GM12878 (cell line): ENCODE results near the gene RAP1GAP. TPM values are rescaled to one million over a fixed set of nuclear protein-coding genes. Genes with fewer than 3 reads are reported as not detected.

Source experiments
- ATAC-seq: fragments of 200-7000 bp; cut with Tn5 transposase; 3 replicates; pipeline ENCODE4 v1.9.1; 2020; ENCODE audit warnings: mild to moderate bottlenecking, moderate library complexity
- BruUV-seq: library from RNA; stranded (reverse); fragments of 400-500 nt; replicated peaks from 2 replicates; lab custom pipeline; 2021; lab: Mats Ljungman, UMichigan
- CTCF ChIA-PET: fragments of 300-600 bp; sonication (Branson Sonifier 250); formaldehyde crosslinking; extraction: SDS; loops from one replicate; lab custom pipeline; 2021; ENCODE audit warnings: inconsistent platforms; lab: Yijun Ruan, JAX
- POLR2A ChIA-PET: fragments of 350-600 bp; formaldehyde crosslinking; extraction: SDS; loops from one replicate; lab custom pipeline; 2021; ENCODE audit warnings: inconsistent platforms; lab: Charles Lee
- RAD21 ChIA-PET: fragments of 300-600 bp; sonication (Branson Sonifier 250); formaldehyde crosslinking; loops from one replicate; lab custom pipeline; 2023; ENCODE audit warnings: antibody characterized with exemption; ENCODE audit not compliant: unreplicated experiment; lab: Charles Lee
- SMC1A ChIA-PET: fragments of 300-600 bp; sonication (Branson Sonifier 250); formaldehyde crosslinking; loops from one replicate; lab custom pipeline; 2023; ENCODE audit not compliant: unreplicated experiment, uncharacterized antibody; lab: Charles Lee
- DNase-seq: peaks from one replicate; pipeline ENCODE4 v3.0.0-alpha.2; 2011; ENCODE audit warnings: low read depth, low spot score
- FAIRE-seq: peaks from 3 replicates; lab custom pipeline; 2011; peaks lifted over from hg19 to GRCh38; lab: Jason Lieb, UNC
- H2AFZ ChIP-seq: 2 replicates; pipeline ENCODE4 v1.6.0; 2011; ENCODE audit warnings: low read depth, low read length, control low read depth; ENCODE audit not compliant: control insufficient read depth
- H3K27ac ChIP-seq: 2 replicates; pipeline ENCODE4 v1.5.1; 2011; ENCODE audit warnings: control low read depth; ENCODE audit not compliant: control insufficient read depth, insufficient read depth
- H3K27me3 ChIP-seq, 2 experiments: replicated peaks in 1 of 2; 2 replicates each; pipeline versions ENCODE4 v1.6.0 to v1.6.1; 2011; ENCODE audit warnings: low read length in 1 of 2; ENCODE audit not compliant: control insufficient read depth in 2 of 2, insufficient read depth in 2 of 2
- H3K36me3 ChIP-seq, 2 experiments: 2 replicates each; pipeline ENCODE4 v1.5.1; 2011; ENCODE audit warnings: low read length in 1 of 2; ENCODE audit not compliant: control insufficient read depth in 2 of 2, insufficient read depth in 2 of 2
- H3K4me1 ChIP-seq: 2 replicates; pipeline ENCODE4 v1.6.1; 2011; ENCODE audit warnings: mild to moderate bottlenecking, low read length, moderate library complexity, mixed read lengths; ENCODE audit not compliant: control insufficient read depth, insufficient read depth
- H3K4me2 ChIP-seq: 2 replicates; pipeline ENCODE4 v1.6.0; 2011; ENCODE audit warnings: control low read depth; ENCODE audit not compliant: control insufficient read depth, insufficient read depth
- H3K4me3 ChIP-seq: fragments of 200-600 bp; sonication (generic); 2 replicates; pipeline ENCODE4 v1.5.1; 2016
- H3K79me2 ChIP-seq: 2 replicates; pipeline ENCODE4 v1.6.0; 2011; ENCODE audit warnings: low read length; ENCODE audit not compliant: control insufficient read depth, insufficient read depth
- H3K9ac ChIP-seq: 2 replicates; pipeline ENCODE4 v1.8.0; 2011; ENCODE audit warnings: low read length, control low read depth, mixed read lengths; ENCODE audit not compliant: control insufficient read depth, insufficient read depth
- H3K9me3 ChIP-seq: replicated peaks from 3 replicates; pipeline ENCODE4 v1.5.1; 2011; ENCODE audit warnings: mild to moderate bottlenecking, low read length; ENCODE audit not compliant: control insufficient read depth, insufficient read depth
- H4K20me1 ChIP-seq: 2 replicates; pipeline ENCODE4 v1.6.0; 2011; ENCODE audit not compliant: control insufficient read depth, insufficient read depth
- CBX5 ChIP-seq: sonication (generic); IDR thresholded peaks from 2 replicates; pipeline ENCODE4 v1.6.1; 2016; ENCODE audit warnings: low read depth, moderate library complexity, mild to moderate bottlenecking, inconsistent platforms
- CEBPB ChIP-seq, 2 experiments: fragments of 150-350 bp in 1 of 2; IDR thresholded peaks; 2 replicates each; pipeline ENCODE4 v1.6.1; 2012 to 2014; ENCODE audit warnings: low read depth in 2 of 2, low read length in 2 of 2, borderline replicate concordance in 1 of 2, inconsistent platforms in 1 of 2
- CEBPZ ChIP-seq: fragments of 150-350 bp; IDR thresholded peaks from 2 replicates; pipeline ENCODE4 v1.6.1; 2016; ENCODE audit warnings: low read depth, low read length
- EED ChIP-seq: sonication (generic); IDR thresholded peaks from 2 replicates; pipeline ENCODE4 v1.6.1; 2016; ENCODE audit warnings: antibody characterized with exemption, low read depth
- POLR2A ChIP-seq: IDR thresholded peaks from 2 replicates; pipeline ENCODE4 v1.6.1; 2011; ENCODE audit warnings: low read depth, mild to moderate bottlenecking, low read length
- RAD51 ChIP-seq: fragments of 450-650 bp; IDR thresholded peaks from 2 replicates; pipeline ENCODE4 v1.6.1; 2016; ENCODE audit warnings: moderate library complexity, mild to moderate bottlenecking, inconsistent platforms
- SIN3A ChIP-seq: IDR thresholded peaks from 2 replicates; pipeline ENCODE4 v1.6.1; 2012; ENCODE audit warnings: low read depth, low read length, improper control_type of control experiment
- SMAD1 ChIP-seq: fragments of 450-650 bp; IDR thresholded peaks from 2 replicates; pipeline ENCODE4 v1.6.1; 2018; ENCODE audit warnings: mild to moderate bottlenecking, low read depth; ENCODE audit not compliant: partially characterized antibody
- SP1 ChIP-seq: IDR thresholded peaks from one replicate; pipeline ENCODE4 v1.6.1; 2011; ENCODE audit warnings: low read depth, low read length
- SREBF2 ChIP-seq: IDR thresholded peaks from 2 replicates; pipeline ENCODE4 v1.6.1; 2012; ENCODE audit warnings: mild to moderate bottlenecking, low read length
- STAT3 ChIP-seq: IDR thresholded peaks from 2 replicates; pipeline ENCODE4 v1.6.1; 2011; ENCODE audit warnings: low read depth, low read length, improper control_type of control experiment
- TCF12 ChIP-seq: IDR thresholded peaks from 2 replicates; pipeline ENCODE4 v1.6.1; 2011; ENCODE audit warnings: low read depth, mild to moderate bottlenecking, low read length
- ZNF384 ChIP-seq: IDR thresholded peaks from 2 replicates; pipeline ENCODE4 v1.6.1; 2012; ENCODE audit warnings: low read depth, mild to moderate bottlenecking, low read length, improper control_type of control experiment, borderline replicate concordance
- WGBS: methylation state at CpG from one replicate; pipeline ENCODE4 v1.1.6; 2016; ENCODE audit warnings: low lambda C conversion rate; ENCODE audit not compliant: insufficient replicate concordance, insufficient coverage; ENCODE audit errors: missing lambda C conversion rate; 5-methylcytosine and 5-hydroxymethylcytosine counted together
- in situ Hi-C: fragments of 300-500 bp; cut with MboI; formaldehyde crosslinking; loops from 9 replicates; pipeline ENCODE4 v1.14.3; 2018; ENCODE audit warnings: mixed read lengths
- intact Hi-C: fragments of 100-400 bp; cut with micrococcal nuclease; formaldehyde crosslinking; loops from one replicate; pipeline ENCODE4 v1.14.2; 2022; ENCODE audit not compliant: unreplicated experiment
- polyA plus RNA-seq, 11 experiments: library from polyadenylated mRNA; depleted of rRNA in 4 of 11; unstranded in 6 of 11; stranded (reverse) in 5 of 11; fragments of >200 nt; fragmentation: Nextera tagmentation in 4 of 11; fragmentation: Illumina TruSeq in 1 of 11; extraction: Ambion mirVana in 4 of 11; extraction: Trizol in 1 of 11; gene quantifications; 1 replicate in 1 of 11; 2 replicates in 10 of 11; pipeline versions ENCODE4 v1.2.1 to v1.2.3, GENCODE V29; 2011 to 2016; ENCODE audit warnings: inconsistent platforms in 2 of 11, missing spikeins in 2 of 11, low read depth in 1 of 11
- total RNA-seq, 4 experiments: library from RNA; depleted of rRNA in 3 of 4; stranded (reverse); fragments of >200 nt in 3 of 4; fragmentation: Illumina TruSeq in 1 of 4; extraction: Trizol in 1 of 4; gene quantifications; 2 replicates each; pipeline versions ENCODE4 v1.2.1 to v1.2.3, GENCODE V29; 2013 to 2021
- TF ChIP-seq, protein P1 (sequence below): fragments of 450-650 bp; conservative IDR thresholded peaks from 2 replicates; pipeline ENCODE4 v1.6.1; 2017; ENCODE audit warnings: mild to moderate bottlenecking, moderate library complexity
- TF ChIP-seq, protein P2 (sequence below): IDR thresholded peaks from 2 replicates; pipeline ENCODE4 v1.6.1; 2012; ENCODE audit warnings: mild to moderate bottlenecking, low read depth, low read length

Gene RAP1GAP
- total and polyA plus RNA-seq, 10 of the 15 experiments (the other 5 are each of a cell fraction or from before 2014, with no cell fraction given) = 0.04 to 0.96 (median 0.09) TPM; not detected in 3

DNA sequence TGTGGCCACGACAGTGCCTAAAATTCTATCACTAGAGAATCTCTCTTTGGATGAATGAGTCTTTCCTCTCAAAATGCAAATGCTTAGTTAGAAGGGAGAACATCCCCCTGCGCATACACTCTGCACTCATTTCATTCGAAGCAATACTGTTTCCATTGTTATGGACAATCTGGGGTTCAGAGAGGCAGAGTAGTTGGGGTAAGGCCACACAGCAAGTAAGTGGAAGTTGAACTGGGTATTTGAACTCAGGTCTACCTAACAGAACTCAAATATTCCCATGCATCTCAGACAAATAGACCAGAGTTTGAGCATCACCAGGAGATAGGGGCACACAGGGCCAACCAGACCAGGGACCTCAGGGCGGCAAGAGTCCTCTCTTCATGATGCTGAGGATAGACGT lies 25.5 kb downstream of the RAP1GAP start (continued):
- no peak for TF ChIP-seq SIN3A
- TF ChIP-seq SREBF2 = no peak
- TF ChIP-seq SMAD1 = no peak
- TF ChIP-seq EED = no peak

DNA sequence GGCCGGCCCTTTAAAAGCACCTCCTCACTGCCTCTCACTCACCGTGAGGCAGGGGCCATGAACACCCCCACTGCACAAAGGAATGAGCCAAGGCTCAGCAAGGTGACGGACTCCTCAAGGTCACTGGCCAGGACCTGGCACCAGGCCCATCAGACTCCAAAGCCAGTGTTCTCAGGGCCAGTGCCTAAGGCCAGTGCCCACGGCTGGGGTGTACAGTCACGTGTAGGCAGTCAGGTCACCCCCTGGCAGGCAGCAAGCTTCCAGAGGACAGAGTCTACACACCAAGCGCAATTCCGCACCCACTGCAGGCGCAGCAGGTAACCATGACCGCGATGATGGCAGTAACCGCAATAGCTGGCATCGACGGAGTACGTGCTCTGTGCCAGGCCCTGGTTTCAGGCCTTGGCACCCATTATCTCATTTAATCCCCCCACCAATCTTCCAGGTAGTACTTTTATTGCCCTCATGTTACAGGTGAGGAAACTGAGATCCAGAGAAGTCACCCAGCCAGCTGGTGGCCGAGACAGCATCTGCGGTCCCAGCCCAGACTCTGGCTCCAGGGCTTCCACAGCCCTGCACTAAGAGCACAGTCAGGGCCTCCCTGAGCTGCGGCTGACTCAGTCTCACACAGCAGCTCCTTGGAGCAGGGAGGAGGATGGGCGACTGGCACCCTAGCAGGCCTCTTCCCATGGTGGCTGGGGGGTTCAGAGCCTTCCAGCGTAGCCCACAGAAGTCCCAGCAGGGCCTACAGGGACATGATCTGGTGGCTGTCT lies 27.0 kb downstream of the RAP1GAP start:
- Histone ChIP-seq H3K27ac (no peak overlapping the region), H3K9ac (no peak overlapping the region), H3K4me1 (no peaks in the 10 kb centered on the region), H4K20me1 (no peaks in the 10 kb centered on the region), H3K4me2 (no peak overlapping the region), H2AFZ (no peak overlapping the region), H3K36me3 (no peaks in the 10 kb centered on the region), H3K27me3 (no peaks in the 10 kb centered on the region; a peak in 1 of 4 replicates), H3K4me3 (no peak overlapping the region), H3K79me2 (no peaks in the 10 kb centered on the region), H3K9me3 (no peaks in the 10 kb centered on the region)
- no peak for FAIRE-seq
- no peak for DNase-seq
- in situ Hi-C loops (no loop called here), intact Hi-C loops (no loop called here)
- 53% methylated on average over 18 of the region's 19 CpGs for WGBS
- ChIA-PET CTCF (no interaction called here), SMC1A (no interaction called here), RAD21 (no interaction called here), POLR2A (no interaction called here)
- no peak for ATAC-seq
- no TSS peak for BruUV-seq
- TF ChIP-seq STAT3 (no peak), SIN3A (no peak), CEBPZ (no peak), ZNF384 (no peak), TCF12 (no peak), POLR2A (no peak), RAD51 (no peak), CEBPB (IDR thresholded peaks at IDR 0.05; ENCODE audit: borderline replicate concordance in 1 of 2, low read depth in 2 of 2, low read length in 2 of 2) (no peak), CBX5 (no peak), SP1 (no peak)
- TF ChIP-seq, protein P1, sequence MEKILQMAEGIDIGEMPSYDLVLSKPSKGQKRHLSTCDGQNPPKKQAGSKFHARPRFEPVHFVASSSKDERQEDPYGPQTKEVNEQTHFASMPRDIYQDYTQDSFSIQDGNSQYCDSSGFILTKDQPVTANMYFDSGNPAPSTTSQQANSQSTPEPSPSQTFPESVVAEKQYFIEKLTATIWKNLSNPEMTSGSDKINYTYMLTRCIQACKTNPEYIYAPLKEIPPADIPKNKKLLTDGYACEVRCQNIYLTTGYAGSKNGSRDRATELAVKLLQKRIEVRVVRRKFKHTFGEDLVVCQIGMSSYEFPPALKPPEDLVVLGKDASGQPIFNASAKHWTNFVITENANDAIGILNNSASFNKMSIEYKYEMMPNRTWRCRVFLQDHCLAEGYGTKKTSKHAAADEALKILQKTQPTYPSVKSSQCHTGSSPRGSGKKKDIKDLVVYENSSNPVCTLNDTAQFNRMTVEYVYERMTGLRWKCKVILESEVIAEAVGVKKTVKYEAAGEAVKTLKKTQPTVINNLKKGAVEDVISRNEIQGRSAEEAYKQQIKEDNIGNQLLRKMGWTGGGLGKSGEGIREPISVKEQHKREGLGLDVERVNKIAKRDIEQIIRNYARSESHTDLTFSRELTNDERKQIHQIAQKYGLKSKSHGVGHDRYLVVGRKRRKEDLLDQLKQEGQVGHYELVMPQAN = no peak
- TF ChIP-seq, protein P2, sequence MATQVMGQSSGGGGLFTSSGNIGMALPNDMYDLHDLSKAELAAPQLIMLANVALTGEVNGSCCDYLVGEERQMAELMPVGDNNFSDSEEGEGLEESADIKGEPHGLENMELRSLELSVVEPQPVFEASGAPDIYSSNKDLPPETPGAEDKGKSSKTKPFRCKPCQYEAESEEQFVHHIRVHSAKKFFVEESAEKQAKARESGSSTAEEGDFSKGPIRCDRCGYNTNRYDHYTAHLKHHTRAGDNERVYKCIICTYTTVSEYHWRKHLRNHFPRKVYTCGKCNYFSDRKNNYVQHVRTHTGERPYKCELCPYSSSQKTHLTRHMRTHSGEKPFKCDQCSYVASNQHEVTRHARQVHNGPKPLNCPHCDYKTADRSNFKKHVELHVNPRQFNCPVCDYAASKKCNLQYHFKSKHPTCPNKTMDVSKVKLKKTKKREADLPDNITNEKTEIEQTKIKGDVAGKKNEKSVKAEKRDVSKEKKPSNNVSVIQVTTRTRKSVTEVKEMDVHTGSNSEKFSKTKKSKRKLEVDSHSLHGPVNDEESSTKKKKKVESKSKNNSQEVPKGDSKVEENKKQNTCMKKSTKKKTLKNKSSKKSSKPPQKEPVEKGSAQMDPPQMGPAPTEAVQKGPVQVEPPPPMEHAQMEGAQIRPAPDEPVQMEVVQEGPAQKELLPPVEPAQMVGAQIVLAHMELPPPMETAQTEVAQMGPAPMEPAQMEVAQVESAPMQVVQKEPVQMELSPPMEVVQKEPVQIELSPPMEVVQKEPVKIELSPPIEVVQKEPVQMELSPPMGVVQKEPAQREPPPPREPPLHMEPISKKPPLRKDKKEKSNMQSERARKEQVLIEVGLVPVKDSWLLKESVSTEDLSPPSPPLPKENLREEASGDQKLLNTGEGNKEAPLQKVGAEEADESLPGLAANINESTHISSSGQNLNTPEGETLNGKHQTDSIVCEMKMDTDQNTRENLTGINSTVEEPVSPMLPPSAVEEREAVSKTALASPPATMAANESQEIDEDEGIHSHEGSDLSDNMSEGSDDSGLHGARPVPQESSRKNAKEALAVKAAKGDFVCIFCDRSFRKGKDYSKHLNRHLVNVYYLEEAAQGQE = no peak
